Body of pancreas (tissue), 4 donors: ENCODE measurements around the gene FAAP24. TPM values are rescaled to one million over a fixed set of nuclear protein-coding genes. Genes with fewer than 3 reads are reported as not detected.
"Not testable (repeated sequence)": the region's sequence is repeated elsewhere in the genome, so short reads cannot be mapped to it uniquely, and the experiment has no call there.

Experiments used
- ATAC-seq: fragments of 150-250 bp; one replicate; pipeline ENCODE4 v1.9.1; 2016
- DNase-seq, 4 donors: peaks; one replicate each; pipeline ENCODE4 v3.0.0-alpha.2; 2019
- H3K27ac ChIP-seq, 4 donors: fragments of 200-600 bp; sonication (generic); 1 replicate in 3 of 4; 2 replicates in 1 of 4; pipeline versions ENCODE4 v1.5.1 to v1.6.1; 2016 to 2019; ENCODE audit warnings: mild to moderate bottlenecking in 1 of 4, mixed read lengths in 1 of 4, moderate library complexity in 1 of 4
- H3K27me3 ChIP-seq, 2 donors: fragments of 200-600 bp; sonication (generic); one replicate each; pipeline ENCODE4 v1.6.0; 2016; ENCODE audit warnings: mild to moderate bottlenecking in 1 of 2
- H3K36me3 ChIP-seq, 2 donors: fragments of 200-600 bp; sonication (generic); replicated peaks in 1 of 2; 2 replicates each; pipeline ENCODE4 v1.5.1; 2016; ENCODE audit warnings: low read depth in 2 of 2; ENCODE audit not compliant: insufficient read depth in 1 of 2
- H3K4me1 ChIP-seq: fragments of 200-600 bp; sonication (generic); one replicate; pipeline ENCODE4 v1.6.0; 2016
- H3K4me3 ChIP-seq, 2 donors: fragments of 200-600 bp; sonication (generic); 1 replicate in 1 of 2; 2 replicates in 1 of 2; pipeline ENCODE4 v1.5.1; 2016 to 2019
- H3K9me3 ChIP-seq, 3 donors: fragments of 200-600 bp; sonication (generic); 1 replicate in 2 of 3; 2 replicates in 1 of 3; pipeline ENCODE4 v1.5.1; 2016
- POLR2A ChIP-seq, 3 donors: fragments of 450-650 bp; IDR thresholded peaks; one replicate each; pipeline ENCODE4 v1.6.1; 2016; ENCODE audit warnings: antibody characterized with exemption in 3 of 3, mild to moderate bottlenecking in 2 of 3
- WGBS, 2 donors: methylation state at CpG; one replicate each; pipeline ENCODE4 v1.1.5; 2017; 5-methylcytosine and 5-hydroxymethylcytosine counted together
- intact Hi-C: fragments of 100-400 bp; cut with DNase I; formaldehyde crosslinking; loops from one replicate; pipeline ENCODE4 v1.15.1; 2023
- total RNA-seq, 2 donors: library from RNA; depleted of rRNA; stranded (reverse); fragments of >200 nt; gene quantifications; one replicate each; pipeline ENCODE4 v1.1.0, GENCODE V29; 2016
- TF ChIP-seq, protein P1 (sequence below), 7 experiments: fragments of 450-650 bp in 4 of 7; fragments of 200-600 bp in 3 of 7; sonication (generic) in 3 of 7; IDR thresholded peaks; one replicate each; pipeline ENCODE4 v1.5.1; 2016 to 2019; ENCODE audit warnings: antibody characterized with exemption in 7 of 7

Gene FAAP24
- total RNA-seq, 2 donors from 2014 or later = 4.9 TPM; not detected in 1

DNA sequence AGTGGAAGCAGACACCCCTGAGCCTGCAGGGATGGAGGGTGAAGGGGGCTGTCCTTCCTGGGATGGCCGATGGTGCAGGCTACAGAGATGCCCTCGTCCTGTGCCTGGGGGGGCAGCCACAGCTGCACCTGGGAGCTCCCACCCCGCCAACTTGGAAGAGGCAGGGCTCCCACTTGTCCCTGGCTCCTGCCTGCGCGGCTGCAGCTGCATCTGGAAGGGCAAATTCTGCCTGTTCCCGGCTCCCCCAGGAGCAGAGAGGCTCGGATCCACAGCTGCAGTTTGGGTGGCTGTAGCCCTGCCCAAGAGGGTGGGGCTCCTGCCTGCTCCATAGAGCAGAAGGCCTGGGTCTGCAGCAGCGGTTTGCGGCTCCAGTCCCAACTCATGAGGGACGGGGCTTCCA is 2.5 kb upstream of the FAAP24 start:
- Histone ChIP-seq H3K36me3 (no peaks in the 10 kb centered on the region), H3K27me3 (no peaks in the 10 kb centered on the region), H3K4me3 (no peak overlapping the region), H3K9me3 (no peaks in the 10 kb centered on the region), H3K4me1 (peaks cover 11% of the 10 kb centered on the region), H3K27ac (no peak overlapping the region)
- ATAC-seq = no peak
- DNase-seq = no peak
- no peak for TF ChIP-seq POLR2A (IDR thresholded peaks at IDR 0.05)
- TF ChIP-seq, protein P1, sequence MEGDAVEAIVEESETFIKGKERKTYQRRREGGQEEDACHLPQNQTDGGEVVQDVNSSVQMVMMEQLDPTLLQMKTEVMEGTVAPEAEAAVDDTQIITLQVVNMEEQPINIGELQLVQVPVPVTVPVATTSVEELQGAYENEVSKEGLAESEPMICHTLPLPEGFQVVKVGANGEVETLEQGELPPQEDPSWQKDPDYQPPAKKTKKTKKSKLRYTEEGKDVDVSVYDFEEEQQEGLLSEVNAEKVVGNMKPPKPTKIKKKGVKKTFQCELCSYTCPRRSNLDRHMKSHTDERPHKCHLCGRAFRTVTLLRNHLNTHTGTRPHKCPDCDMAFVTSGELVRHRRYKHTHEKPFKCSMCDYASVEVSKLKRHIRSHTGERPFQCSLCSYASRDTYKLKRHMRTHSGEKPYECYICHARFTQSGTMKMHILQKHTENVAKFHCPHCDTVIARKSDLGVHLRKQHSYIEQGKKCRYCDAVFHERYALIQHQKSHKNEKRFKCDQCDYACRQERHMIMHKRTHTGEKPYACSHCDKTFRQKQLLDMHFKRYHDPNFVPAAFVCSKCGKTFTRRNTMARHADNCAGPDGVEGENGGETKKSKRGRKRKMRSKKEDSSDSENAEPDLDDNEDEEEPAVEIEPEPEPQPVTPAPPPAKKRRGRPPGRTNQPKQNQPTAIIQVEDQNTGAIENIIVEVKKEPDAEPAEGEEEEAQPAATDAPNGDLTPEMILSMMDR (IDR thresholded peaks at IDR 0.05) = no peak
- intact Hi-C loops = no loop called here
- 90 to 94% methylated on average over 3 to 10 of the region's 10 CpGs for WGBS, 2 donors

DNA sequence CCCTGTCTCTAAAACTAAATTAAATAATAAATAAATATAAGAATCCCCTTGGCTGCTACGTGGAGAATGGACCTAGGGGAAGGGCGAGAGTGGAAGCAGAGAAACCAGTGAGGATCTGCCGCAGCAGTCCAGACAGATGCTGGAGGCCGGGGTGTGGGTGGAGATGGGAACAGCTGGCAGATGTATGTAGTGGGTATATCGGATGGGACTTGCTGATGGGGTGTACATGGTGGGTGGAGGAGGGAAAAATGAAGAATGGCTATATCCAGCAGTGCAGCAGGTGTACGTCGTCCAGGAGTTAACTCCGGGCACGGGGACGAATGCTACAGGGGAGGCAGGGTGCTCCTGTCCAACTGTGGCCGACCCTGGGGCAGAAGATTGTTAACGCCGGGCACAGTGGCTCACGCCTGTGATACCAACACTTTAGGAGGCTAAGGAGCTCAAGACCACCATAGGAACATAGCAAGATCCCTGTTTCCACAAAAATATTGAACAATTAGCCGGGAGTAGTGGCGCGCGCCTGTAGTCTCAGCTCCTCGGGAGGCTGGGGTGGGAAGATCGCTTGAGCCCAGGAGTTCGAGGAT is 938 bp upstream of the FAAP24 start:
- ATAC-seq = no peak
- Histone ChIP-seq H3K27ac (no peak overlapping the region), H3K27me3 (no peaks in the 10 kb centered on the region), H3K9me3 (no peaks in the 10 kb centered on the region), H3K4me1 (peaks cover 11% of the 10 kb centered on the region), H3K36me3 (no peaks in the 10 kb centered on the region), H3K4me3 (peak overlapping the region; percentile 79 to 97)
- 20 to 21% methylated on average over 21 of the region's 21 CpGs for WGBS, 2 donors
- no peak for DNase-seq
- intact Hi-C loops = no loop called here
- no peak for TF ChIP-seq POLR2A (IDR thresholded peaks at IDR 0.05)
- TF ChIP-seq, protein P1 (IDR thresholded peaks at IDR 0.05) = no peak

DNA sequence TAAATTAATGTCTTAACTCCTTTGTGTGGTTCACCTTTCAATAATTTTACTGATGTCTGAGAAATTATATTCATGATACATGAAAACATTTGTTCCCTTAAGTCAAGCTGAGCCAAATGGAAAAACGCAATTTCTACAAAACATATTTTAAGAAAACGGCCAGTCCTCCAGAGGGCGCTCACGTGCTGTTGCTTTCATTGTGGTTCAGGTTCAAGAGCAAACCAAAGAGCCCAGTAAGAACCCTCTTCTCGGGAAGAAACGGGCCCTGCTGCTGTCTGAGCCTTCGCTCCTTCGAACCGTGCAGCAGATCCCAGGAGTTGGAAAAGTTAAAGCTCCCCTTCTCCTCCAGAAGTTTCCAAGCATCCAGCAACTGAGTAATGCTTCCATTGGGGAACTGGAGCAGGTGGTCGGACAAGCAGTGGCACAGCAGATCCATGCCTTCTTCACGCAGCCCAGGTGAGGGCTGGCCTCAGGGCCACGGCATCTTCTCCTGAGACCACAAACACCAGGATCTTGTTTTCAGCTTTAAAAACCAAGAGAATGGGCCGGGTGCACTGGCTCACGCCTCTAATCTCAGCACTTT is 4.3 kb downstream of the FAAP24 start:
- no peaks in the 10 kb centered on the region for H3K27me3 ChIP-seq
- peaks cover 10% of the 10 kb centered on the region for H3K4me1 ChIP-seq
- H3K4me3 ChIP-seq = no peak overlapping the region
- peak overlapping the region in 1 of 4 donors; percentile 8 for H3K27ac ChIP-seq
- DNase-seq = peak; percentile 70 to 84 (median 76)
- ATAC-seq = no peak
- WGBS, 2 donors = 24 to 34% methylated on average over 7 to 14 of the region's 14 CpGs
- intact Hi-C loops = no loop called here
- TF ChIP-seq, protein P1 (IDR thresholded peaks at IDR 0.05) = peak; percentile 67 to 77 (median 72)
- no peak for TF ChIP-seq POLR2A (IDR thresholded peaks at IDR 0.05)
- no peaks in the 10 kb centered on the region for H3K9me3 ChIP-seq
- no peaks in the 10 kb centered on the region for H3K36me3 ChIP-seq

DNA sequence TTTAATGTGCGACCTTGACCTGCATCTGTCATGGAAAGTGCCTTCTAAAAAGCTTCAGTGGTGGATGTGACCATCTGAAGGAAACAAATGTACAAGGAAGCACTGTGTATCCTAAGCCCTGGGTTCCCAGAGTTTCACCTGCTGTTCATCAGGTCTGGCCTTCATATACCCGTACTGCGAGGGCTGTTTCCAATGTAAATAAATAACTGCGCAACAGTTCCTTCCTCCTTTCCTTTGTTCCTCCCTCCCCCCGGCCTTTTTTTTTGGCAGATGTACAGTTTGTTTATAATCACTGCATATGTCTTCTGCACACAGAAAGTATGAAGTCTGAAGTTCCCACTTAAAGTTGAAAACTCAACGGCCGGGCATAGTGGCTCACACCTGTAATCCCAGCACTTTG is 5.2 kb downstream of the FAAP24 start:
- intact Hi-C loops = no loop called here
- DNase-seq (no peak), ATAC-seq (no peak)
- no peak overlapping the region for H3K4me3 ChIP-seq
- H3K4me1 ChIP-seq = peaks cover 10% of the 10 kb centered on the region
- no peaks in the 10 kb centered on the region for H3K36me3 ChIP-seq
- TF ChIP-seq, protein P1 (IDR thresholded peaks at IDR 0.05) = no peak
- no peak for TF ChIP-seq POLR2A (IDR thresholded peaks at IDR 0.05)
- WGBS, 2 donors = 52 to 61% methylated on average over 7 of the region's 7 CpGs
- H3K27me3 ChIP-seq = no peaks in the 10 kb centered on the region
- no peak overlapping the region for H3K27ac ChIP-seq
- no peaks in the 10 kb centered on the region for H3K9me3 ChIP-seq

DNA sequence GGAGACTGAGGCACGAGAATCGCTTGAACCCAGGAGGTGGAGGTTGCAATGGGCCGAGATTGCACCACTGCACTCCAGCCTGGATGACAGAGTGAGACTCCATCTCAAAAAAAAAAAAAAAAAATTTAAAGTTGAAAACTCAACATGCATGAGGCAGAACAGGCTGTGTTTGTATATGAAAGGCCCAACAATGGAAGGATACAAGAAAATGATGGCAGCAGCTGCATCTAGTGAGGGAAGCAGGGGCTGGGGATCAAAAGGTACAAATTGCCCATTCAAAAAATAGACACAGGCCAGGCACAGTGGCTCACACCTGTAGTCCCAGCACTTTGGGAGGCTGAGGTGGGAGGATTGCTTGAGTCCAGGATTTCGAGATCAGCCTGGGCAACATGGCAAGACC is 5.8 kb downstream of the FAAP24 start:
- H3K27ac ChIP-seq, intact Hi-C loops, H3K36me3 ChIP-seq, ATAC-seq, DNase-seq, H3K4me3 ChIP-seq, H3K9me3 ChIP-seq, H3K27me3 ChIP-seq, H3K4me1 ChIP-seq: not testable (repeated sequence)
- 87 to 94% methylated on average over 4 of the region's 4 CpGs for WGBS, 2 donors

DNA sequence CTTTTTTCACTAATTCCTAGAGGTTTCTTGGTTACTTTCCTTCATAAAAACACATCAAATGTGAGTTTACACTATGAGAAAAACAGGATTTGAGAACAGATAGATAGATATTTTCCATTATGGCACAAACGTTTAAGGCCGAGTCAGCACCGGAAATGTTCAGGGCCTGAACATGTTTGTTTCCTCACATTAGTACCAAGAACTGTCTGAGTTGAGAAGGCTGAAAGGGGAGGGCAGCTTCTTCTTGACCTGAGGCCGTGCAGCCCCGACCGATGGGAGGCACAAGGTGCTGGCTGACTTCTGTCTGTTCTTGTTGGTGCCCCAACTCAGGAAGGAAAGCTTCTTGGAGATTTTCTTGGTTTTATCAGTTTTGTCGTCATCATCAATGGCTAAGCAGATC is 7.8 kb downstream of the FAAP24 start:
- H3K27me3 ChIP-seq, DNase-seq, H3K4me1 ChIP-seq, H3K36me3 ChIP-seq, H3K4me3 ChIP-seq, intact Hi-C loops, H3K27ac ChIP-seq, H3K9me3 ChIP-seq, ATAC-seq: not testable (repeated sequence)
- 76 to 87% methylated on average over 7 of the region's 7 CpGs for WGBS, 2 donors

DNA sequence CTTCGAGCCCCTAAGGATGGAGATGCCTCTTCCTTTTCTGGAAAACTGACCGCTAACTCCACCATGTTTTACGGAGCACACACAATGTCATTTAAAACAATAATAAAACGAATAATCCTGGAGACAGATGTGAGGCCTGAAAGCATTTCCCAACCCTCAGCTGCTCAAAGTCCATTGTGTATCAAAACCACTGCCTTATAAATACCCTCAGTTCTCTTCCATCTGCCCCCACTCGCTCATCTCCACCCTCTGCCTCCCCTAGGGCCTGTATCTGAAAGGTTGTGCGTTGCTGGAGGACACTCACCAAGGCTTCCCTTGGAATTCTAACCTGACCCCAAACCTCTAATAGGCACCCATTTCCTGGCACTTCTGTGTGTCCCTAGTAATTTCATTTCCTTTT is 10.4 kb downstream of the FAAP24 start:
- DNase-seq, H3K4me1 ChIP-seq, intact Hi-C loops, H3K4me3 ChIP-seq, H3K27me3 ChIP-seq, H3K27ac ChIP-seq, ATAC-seq, H3K36me3 ChIP-seq, H3K9me3 ChIP-seq: not testable (repeated sequence)
- WGBS, 2 donors = 94 to 96% methylated on average over 6 of the region's 6 CpGs

DNA sequence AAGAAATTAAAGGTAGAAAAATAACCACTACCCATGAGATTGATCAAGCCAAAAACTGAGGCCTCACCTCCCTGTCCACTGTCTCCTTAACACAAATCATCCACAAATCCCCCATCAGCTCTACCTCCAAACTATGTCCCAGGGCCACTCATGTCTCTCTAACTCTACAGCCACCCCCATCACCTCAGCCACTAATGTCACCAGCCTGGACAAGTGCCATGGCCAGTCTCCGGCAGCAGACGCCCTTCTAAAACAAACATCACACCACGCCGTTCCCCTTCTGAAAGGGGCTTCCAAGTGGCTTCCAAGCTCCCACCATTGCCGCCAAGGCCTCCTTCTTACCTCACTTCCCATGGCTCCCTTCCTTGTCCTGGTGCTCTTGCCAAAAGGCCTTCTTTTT is 16.2 kb downstream of the FAAP24 start:
- H3K9me3 ChIP-seq, ATAC-seq: not testable (repeated sequence)
- DNase-seq = peak in 2 of 4 donors; percentile 19 to 26

More for the DNA sequence above, 16.2 kb downstream of the FAAP24 start:
- H3K36me3 ChIP-seq, H3K4me1 ChIP-seq, H3K27me3 ChIP-seq, H3K27ac ChIP-seq, H3K4me3 ChIP-seq, intact Hi-C loops: not testable (repeated sequence)
- 12 to 32% methylated on average over 5 of the region's 5 CpGs for WGBS, 2 donors
